Stomach (tissue), 4 donors: ENCODE measurements around the gene CHTOP.

Experiments
- POLR2A ChIP-seq, 4 donors: fragments of 450-650 bp; IDR thresholded peaks; one replicate each; pipeline ENCODE4 v1.6.1; 2016; ENCODE audit warnings: antibody characterized with exemption in 4 of 4, control low read depth in 2 of 4, mild to moderate bottlenecking in 1 of 4, moderate library complexity in 1 of 4
- TF ChIP-seq, protein P1 (sequence below), 7 experiments: fragments of 450-650 bp in 4 of 7; fragments of 200-600 bp in 3 of 7; sonication (generic) in 3 of 7; IDR thresholded peaks; one replicate each; pipeline ENCODE4 v1.5.1; 2016 to 2019; ENCODE audit warnings: antibody characterized with exemption in 7 of 7, control low read depth in 2 of 7, mild to moderate bottlenecking in 1 of 7

DNA sequence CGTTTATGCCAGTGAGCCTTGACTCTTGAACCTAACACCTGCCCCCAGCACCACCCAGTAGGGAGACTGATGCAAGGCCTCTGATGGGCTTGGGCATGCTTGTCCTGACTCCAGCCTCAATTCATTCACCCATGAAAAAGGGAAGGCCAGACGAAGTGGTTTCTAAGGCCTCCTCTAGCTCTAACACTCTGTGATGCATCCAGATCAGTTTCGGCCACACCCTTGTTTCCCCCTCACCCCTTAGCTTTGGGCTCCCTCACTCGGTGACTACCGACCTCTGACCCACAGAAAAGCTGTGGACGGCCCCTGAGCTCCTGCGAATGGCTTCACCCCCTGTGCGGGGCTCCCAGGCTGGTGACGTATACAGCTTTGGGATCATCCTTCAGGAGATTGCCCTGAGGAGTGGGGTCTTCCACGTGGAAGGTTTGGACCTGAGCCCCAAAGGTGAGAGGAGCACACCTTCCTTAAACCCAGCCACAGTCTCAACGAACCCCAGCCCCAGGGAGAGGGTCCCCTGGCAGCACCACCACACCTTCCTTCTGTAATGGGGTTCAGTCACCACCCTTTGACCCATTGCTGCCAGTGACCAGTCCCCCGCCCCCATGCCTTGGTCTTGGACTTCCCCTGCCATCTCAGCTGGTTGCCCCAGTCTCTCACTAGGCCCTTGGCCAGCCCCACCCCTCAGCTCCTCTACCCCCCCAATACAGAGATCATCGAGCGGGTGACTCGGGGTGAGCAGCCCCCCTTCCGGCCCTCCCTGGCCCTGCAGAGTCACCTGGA, 53.7 kb downstream of the CHTOP start:
- TF ChIP-seq, protein P1, sequence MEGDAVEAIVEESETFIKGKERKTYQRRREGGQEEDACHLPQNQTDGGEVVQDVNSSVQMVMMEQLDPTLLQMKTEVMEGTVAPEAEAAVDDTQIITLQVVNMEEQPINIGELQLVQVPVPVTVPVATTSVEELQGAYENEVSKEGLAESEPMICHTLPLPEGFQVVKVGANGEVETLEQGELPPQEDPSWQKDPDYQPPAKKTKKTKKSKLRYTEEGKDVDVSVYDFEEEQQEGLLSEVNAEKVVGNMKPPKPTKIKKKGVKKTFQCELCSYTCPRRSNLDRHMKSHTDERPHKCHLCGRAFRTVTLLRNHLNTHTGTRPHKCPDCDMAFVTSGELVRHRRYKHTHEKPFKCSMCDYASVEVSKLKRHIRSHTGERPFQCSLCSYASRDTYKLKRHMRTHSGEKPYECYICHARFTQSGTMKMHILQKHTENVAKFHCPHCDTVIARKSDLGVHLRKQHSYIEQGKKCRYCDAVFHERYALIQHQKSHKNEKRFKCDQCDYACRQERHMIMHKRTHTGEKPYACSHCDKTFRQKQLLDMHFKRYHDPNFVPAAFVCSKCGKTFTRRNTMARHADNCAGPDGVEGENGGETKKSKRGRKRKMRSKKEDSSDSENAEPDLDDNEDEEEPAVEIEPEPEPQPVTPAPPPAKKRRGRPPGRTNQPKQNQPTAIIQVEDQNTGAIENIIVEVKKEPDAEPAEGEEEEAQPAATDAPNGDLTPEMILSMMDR (IDR thresholded peaks at IDR 0.05) = no peak
- no peak for TF ChIP-seq POLR2A (IDR thresholded peaks at IDR 0.05)
